ENCODE measurements around the gene BCORL1.

GRCh38 chrX:130081421-130082045 lies 99.1 kb downstream of the BCORL1 start:
- TF ChIP-seq CTCF (IDR thresholded peaks at IDR 0.05) (no peak), POLR2A (IDR thresholded peaks at IDR 0.05) (no peak)

Measured in esophagus squamous epithelium (tissue), 4 donors.